ENCODE results near the gene OR2A12.
"Not testable (repeated sequence)": the region's sequence is repeated elsewhere in the genome, so short reads cannot be mapped to it uniquely, and the experiment has no call there.

Gene OR2A12

DNA sequence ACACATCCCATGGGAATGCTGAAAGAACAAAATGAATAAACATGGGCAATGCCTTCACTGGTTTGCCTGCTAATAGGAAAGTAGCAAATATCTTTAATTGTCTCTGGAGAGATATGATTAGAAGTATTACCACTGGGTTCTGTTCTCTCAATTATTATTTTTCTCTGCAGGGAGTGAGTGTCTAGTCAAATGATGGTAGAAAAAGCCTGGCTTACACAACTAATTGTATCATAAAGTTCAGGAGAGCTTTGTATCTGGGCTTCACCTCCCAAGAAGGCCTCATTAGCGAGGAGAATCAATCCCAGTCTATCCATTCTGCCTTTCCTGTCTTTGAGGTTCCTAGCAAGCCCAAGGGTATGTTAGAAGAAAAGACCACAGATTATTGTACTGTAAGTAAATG lies 36.8 kb downstream of the OR2A12 start, which contains the start of gene OR2A14:
TSS of gene OR2A14 (plus strand) at position 301 of the 400 bp plus-strand sequence. CDS start 5,937 bp downstream, outside the sequence.
- DNase-seq, result no peak

DNA sequence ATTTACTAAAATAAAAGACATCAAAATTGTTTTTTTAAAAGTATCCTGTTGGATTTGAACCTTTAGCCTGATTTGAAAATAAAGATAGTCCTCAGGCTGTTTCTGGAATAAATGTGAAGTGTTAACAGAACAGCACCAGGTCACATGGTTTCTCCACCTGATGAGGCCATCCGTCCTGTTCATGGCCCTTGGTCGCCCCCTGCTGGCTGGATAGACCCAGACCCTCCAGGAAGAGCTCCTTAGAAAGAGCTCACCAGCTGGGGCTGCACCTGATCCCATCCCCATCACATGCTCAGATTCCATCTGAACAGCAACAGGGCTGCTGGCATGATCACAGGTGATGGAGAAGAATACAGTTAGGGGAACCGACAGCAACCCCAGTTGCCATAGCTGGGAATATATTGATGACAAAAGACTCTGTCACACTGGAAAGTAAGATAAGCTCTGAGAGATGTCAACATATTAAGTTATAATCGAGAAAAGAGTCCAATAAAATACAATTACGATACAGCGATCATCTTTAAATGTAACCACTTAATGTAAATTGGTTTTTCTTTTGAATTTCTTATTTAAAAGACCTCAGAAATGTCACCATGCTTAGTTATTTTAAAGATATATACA lies 41.7 kb downstream of the OR2A12 start:
- DNase-seq, result peak; percentile 95 to 96

- not testable (repeated sequence) for DNase-seq
Observed at GRCh38 chr7:144129601-144130000, 43.5 kb downstream of the OR2A12 start.

DNA sequence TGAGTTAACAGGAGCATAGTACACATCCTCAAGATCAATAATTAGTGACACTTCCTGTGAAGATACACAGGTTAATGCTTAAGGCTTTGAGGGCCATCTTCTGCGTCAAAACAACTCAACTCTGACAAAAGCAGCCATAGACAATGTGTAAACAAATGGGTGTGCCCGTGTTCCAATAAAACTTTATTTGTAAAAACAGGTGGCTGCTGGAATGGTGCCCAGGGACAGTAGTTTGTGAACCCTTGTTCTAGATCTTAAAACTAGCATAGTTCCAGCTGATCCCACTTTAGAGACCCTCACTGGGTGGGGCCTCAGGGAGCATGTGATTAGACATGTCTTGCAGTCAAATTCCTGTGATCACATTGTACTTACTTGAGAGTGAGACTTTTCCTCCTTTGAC lies 44.7 kb downstream of the OR2A12 start:
- no peak for DNase-seq

DNA sequence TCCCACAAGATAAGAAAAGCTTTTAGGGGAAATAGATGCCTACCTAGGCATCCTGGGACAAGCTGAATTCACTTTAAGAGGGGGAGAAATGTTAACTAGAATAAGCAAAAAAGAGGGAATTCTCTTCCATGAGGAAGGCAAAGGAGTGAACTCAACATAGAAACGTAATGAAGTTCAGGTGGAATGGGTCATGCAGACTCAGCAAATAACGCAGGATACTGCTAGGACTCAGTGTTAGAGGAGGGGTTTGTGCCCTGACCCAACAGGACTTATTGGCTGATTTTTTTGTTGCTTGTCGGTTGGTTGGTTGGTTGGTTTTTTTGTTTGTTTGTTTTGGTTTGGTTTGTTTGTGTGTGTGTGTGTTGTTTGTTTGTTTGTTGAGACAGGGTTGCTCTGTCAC lies 46.2 kb downstream of the OR2A12 start:
- no peak for DNase-seq

- no peak for DNase-seq
Observed at GRCh38 chr7:144133307-144133706, 47.2 kb downstream of the OR2A12 start.

DNA sequence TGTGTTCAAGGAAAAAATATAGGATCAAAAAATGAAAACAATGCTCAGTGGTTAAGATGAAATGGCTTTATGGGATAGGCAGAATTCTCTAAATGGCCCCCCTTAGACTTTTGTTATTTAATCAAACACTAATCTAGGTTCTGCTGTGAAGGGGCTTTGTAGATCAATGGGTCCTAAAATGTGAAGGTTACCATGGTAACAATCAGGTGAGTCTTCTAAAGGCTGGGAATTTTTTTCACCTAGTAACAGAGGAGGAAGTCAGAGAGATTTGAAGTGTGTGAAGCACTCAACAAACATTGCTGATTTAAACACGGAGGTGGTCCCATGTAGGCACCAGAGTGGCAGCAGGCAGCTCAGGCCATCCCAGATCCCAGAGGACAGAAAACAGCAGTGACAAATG lies 48.0 kb downstream of the OR2A12 start:
- no peak for DNase-seq

- no peak for DNase-seq
Observed at GRCh38 chr7:144137501-144137900, 51.4 kb downstream of the OR2A12 start.

GRCh38 chr7:144142187-144142586 lies 56.1 kb downstream of the OR2A12 start:
- DNase-seq, result no peak

DNA sequence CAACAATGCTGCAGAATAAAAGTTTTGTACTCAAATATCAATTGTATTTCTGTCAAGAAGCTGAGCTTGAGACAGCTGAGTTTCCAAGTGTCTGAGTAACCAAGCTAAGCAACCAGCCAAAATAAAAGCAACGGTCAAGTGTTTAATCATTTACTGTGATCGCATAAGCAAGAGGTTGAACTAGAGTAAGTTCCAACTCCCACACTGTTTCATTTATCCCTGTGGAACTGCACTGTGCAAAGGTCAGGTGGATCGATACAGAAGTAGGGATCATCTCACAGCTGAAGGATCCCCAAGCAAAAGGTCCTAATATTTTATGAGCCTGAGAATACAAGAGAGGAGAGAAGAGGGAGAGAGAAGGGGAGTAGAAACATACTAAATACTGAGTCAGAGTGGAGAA lies 58.3 kb downstream of the OR2A12 start:
- DNase-seq, result no peak

DNA sequence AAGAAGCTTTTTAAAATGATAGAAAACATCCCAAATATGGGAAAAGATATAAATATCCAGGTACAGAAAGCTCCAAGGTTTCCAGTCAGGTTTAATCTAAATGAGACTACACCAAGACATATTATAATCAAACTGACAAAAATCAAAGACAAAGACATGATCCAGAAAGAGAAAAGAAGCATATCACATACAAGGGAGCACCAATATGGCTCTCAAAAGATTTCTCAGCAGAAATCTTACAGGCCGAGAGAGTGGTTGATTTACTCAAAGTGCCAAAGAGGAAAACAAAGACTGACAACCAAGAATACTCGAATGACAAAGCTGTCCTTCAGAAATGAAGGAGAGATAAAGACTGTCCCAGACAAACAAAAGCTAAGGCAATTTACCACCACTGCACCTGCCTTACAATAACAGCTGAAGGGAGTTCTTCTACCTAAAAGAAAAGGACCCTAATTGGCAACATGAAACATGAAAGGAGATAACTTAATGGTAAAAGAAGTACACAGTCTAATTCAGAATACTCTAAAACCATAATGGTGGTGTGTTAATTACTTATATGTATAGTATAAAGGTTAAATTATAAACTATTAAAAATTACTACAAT lies 62.2 kb downstream of the OR2A12 start:
- no peak for DNase-seq
